ENCODE measurements around the gene ZNF675.
"Not testable (repeated sequence)": the region's sequence is repeated elsewhere in the genome, so short reads cannot be mapped to it uniquely, and the experiment has no call there.

Gene ZNF675

GRCh38 chr19:23686621-23687423 is at the start of gene ZNF675:
Gene ZNF675, minus strand, starts transcription at chr19:23687212. Its CDS starts 179 bp downstream, at chr19:23687033.
- peak; percentile 87 for DNase-seq

DNA sequence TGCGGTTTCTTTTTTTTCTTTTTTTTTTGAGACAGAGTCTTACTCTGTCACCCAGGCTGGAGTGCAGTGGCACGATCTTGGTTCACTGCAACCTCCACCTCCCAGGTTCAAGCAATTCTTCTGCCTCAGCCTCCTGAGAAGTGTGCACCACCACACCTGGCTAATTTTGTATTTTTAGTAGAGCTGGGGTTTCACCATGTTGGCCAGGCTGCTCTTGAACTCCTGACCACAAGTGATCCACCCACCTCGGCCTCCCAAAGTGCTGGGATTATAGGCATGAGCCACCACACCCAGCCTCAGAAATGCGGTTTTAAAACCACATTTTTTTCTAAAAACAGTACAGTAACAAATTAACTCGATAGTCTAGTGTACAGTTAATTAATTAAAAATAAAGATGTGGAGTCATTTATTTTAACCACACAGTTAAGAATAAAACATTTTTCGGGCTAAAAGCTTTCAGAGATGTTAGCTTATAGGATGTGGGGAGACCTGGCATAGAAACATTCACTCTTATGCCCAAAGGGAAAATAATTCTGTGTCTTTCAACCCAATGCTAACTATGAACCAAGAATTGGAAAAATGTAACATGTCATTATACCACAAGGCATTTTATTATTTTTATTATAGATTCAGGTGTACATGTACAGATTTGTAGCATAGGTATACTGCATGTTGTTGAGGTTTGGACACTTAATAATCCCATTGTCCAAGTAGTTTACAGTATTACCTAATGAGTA is 43.9 kb upstream of the ZNF675 start:
- not testable (repeated sequence) for DNase-seq

DNA sequence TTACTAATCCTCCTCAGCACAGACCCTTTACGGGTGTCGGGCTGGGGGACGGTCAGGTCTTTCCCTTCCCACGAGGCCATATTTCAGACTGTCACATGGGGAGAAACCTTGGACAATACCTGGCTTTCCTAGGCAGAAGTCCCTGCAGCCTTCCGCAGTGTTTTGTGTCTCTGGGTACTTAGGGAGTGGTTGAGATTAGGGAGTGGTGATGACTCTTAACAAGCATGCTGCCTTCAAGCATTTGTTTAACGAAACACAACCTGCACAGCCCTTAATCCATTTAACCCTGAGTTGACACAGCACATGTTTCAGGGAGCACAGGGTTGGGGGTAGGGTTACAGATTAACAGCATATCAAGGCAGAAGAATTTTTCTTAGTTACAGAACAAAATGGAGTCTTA is 37.1 kb upstream of the ZNF675 start:
- DNase-seq, result not testable (repeated sequence)

GRCh38 chr19:23718802-23719201 is 31.8 kb upstream of the ZNF675 start:
- no peak for DNase-seq

DNA sequence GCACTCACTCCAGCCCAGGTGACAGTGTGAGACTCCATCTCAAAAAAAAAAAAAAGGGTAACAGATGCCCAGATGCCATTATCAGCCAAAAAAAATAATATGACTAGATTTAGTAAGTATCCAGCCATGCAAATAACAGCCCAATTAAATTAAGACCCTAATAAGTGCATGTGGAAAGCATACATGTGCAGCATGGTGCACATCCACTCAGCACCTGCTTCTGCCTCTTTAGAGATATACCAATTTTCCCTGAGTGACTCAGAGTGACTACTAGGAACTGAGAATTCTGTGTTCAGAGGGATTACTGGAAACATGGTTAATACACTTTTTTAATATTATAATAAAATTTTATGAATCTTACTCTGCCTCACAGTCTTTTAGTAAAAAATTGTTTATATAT is 29.8 kb upstream of the ZNF675 start:
- DNase-seq, result no peak

DNA sequence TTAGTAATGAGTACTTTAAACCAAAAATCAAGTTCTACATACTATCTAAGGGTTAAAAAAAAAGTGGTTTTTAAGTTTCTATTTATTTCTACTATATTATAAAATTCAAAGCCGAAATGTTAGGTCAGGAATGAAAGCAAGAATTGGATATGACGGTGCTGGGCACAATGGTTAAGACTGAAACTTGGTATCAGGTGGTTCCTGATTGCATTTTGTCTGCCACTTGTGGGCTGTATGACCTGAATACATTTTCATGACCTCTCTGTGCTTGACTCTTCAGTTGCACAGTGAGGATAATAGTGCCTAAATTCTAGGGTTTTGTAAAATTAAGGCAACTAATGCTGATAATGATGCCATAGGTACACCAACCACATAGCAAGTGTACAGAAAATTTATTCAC is 22.3 kb upstream of the ZNF675 start:
- DNase-seq, result no peak

DNA sequence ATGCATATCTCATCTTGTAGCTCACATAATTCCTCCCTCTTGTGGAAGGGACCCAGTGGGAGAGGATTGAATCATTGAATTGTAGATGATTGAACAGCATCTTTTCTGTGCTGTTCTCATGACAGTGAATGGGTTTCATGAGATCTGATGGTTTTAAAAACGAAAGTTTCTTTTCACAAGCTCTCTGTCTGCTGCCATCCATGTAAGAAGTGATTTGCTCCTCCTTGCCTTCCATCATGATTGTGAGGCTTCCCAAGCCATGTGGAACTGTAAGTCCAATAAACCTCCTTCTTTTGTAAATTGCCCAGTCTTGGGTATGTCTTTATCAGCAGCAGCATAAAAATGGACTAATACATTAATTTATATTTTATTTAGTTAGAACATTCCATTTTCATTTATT is 19.6 kb upstream of the ZNF675 start:
- DNase-seq, result no peak

DNA sequence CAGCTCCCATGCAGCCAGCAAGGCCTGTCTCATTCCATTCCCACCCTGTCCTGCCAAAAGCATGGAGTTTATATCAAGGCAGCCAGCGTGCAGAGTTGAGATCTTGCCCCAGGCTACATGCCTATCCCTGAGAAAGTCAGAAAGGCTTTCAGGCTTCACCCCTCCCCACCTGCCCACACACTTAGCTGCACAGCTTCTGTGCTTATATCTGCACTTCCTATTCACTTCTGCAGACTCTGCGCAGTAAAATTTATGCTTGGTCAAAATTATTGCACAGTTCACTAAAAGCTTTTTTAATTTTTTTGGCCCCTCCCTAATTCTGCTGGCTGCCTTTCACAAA is 12.5 kb upstream of the ZNF675 start:
- DNase-seq, result peak; percentile 71

DNA sequence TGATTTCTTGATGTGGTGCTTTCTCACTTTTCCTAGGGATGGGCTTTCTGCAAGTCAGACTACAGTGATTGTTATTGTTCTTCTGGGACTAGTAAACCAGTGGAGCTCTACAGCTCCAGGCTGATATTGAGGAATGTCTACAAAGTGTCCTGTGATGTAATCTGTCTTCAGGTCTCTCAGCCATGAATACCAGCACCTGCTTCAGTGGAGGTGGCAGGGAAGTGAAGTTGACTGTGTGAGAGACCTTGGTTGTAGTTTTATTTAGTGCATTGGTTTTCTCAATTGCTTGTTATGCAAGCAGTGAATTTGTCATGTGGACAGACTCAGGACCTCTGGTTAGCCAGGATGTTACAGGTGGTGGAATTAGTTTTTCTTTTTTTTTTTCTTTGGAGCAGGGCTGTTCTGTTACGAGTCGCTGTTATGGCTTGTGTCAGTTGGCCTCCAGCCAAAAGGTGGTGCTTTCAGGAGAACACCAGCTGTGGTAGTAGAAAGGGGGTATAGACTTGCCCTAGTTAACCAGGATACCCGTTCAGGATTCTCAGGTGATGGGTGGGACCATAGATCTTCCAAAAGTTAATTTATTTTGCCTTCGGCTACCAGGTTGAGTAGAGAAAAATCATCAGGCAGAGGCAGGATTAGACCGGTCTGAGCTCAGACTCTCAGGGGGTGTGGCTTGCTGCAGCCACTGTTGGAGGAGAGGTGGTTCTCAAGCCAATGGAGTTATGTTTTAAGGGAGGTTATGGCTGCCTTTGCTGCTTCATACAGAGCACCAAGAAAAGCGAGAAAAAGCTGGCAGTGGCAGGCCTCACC is 11.9 kb upstream of the ZNF675 start:
- DNase-seq, result peak; percentile 89

- not testable (repeated sequence) for DNase-seq
These were observed 5.9 kb upstream of the ZNF675 start for GRCh38 chr19:23692937-23693336.

- no peak for DNase-seq
These were observed 13.9 kb downstream of the ZNF675 start for GRCh38 chr19:23673132-23673531.

DNA sequence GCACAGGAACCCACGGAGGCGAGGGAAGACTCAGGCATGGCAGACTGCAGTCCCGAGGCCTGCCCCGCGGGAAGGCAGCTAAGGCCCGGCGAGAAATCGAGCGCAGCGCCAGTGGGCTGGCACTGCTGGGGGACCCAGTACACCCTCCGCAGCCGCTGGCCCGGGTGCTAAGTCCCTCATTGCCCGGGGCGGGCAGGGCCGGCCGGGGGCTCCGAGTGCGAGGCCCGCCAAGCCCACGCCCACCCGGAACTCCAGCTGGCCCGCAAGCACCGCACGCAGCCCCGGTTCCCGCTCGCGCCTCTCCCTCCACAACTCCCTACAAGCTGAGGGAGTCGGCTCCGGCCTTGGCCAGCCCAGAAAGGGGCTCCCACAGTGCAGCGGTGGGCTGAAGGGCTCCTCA is 18.4 kb downstream of the ZNF675 start:
- not testable (repeated sequence) for DNase-seq

DNA sequence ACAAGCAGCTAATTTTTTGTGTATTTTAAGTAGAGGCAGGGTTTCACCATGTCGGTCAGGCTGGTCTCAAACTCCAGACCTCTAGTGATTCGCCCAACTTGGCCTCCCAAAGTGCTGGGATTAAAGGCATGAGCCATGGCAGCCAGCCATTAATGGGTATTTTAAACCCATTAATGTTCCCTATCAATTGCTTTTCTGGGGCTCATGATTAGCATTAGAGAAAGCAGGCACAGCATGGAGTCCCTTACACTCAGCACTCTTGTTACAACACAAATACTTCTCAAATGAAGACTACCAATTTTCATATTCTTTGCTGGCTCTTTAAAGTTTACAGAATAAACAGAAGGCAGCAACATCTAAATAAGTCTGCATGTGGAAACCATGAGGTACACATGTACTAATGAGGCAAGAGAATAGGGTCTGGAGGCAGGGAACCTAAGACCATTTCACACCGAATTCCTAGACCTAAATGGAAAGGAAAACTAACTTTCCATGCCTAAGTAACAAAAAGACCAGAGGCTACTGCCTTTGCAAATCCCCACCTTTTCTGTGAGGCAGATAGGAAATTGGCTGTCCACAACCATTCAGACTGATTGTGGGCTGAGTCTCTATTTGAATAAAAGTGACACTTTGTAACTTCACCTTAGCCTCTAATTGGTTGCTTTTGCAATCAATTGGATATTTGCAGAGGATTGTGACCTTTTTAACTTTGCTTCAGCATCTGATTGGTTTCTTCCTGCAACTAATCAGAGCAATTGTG is 21.2 kb downstream of the ZNF675 start:
- DNase-seq, result no peak

DNA sequence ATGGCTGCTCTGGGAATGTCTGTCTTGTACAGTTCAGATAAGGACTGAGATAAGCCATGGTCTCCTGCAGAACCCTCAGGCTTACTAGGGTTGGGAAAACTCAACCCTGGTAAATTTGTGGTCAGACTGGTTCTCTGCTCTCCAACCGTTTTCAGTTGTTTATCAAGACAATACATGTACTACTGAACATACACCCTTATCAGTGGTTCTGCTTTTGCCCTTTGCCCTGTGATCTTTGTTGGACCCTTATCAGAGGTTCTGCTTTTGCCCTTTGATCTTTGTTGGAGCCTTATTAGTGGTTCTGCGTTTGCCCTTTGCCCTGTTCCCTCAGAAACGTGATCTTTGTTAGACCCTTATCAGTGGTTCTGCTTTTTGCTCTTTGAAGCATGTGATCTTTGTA is 37.2 kb downstream of the ZNF675 start:
- not testable (repeated sequence) for DNase-seq

Measured in DMS79 treated with DMSO at 0.1 percent for 48 hours (cell line).